DND-41 (cell line): ENCODE data around the gene THSD4.

Source experiments
- ATAC-seq: fragments of 200-7000 bp; cut with Tn5 transposase; 3 replicates; pipeline ENCODE4 v1.9.1; 2021; ENCODE audit warnings: low read depth; ENCODE audit not compliant: insufficient read depth
- DNase-seq: peaks from one replicate; pipeline ENCODE4 v3.0.0-alpha.2; 2020
- H2AFZ ChIP-seq: 2 replicates; pipeline ENCODE4 v1.6.0; 2012; ENCODE audit warnings: low read depth, low read length
- H3K27ac ChIP-seq: 2 replicates; pipeline ENCODE4 v1.5.1; 2012; ENCODE audit warnings: low read length, inconsistent platforms
- H3K27me3 ChIP-seq: fragments of 200-600 bp; sonication (generic); 2 replicates; pipeline ENCODE4 v1.6.0; 2012; ENCODE audit warnings: low read length, mild to moderate bottlenecking, inconsistent platforms; ENCODE audit not compliant: insufficient read depth, poor library complexity
- H3K36me3 ChIP-seq: 2 replicates; pipeline ENCODE4 v1.5.1; 2012; ENCODE audit warnings: low read length, inconsistent platforms; ENCODE audit not compliant: insufficient read depth
- H3K4me1 ChIP-seq: 2 replicates; pipeline ENCODE4 v1.5.1; 2012; ENCODE audit warnings: mild to moderate bottlenecking, low read length; ENCODE audit not compliant: insufficient read depth
- H3K4me2 ChIP-seq: 2 replicates; pipeline ENCODE4 v1.6.0; 2012; ENCODE audit warnings: mild to moderate bottlenecking, moderate library complexity, low read length, inconsistent platforms; ENCODE audit not compliant: insufficient read depth
- H3K4me3 ChIP-seq, 2 experiments: fragments of 200-600 bp in 1 of 2; shearing (Covaris generic) in 1 of 2; 2 replicates each; pipeline ENCODE4 v1.5.1; 2012 to 2016; ENCODE audit warnings: inconsistent platforms in 2 of 2, low read length in 2 of 2, mild to moderate bottlenecking in 2 of 2, low read depth in 1 of 2, moderate library complexity in 1 of 2
- H3K79me2 ChIP-seq: 2 replicates; pipeline ENCODE4 v1.6.0; 2012; ENCODE audit warnings: low read length, inconsistent platforms; ENCODE audit not compliant: insufficient read depth
- H3K9ac ChIP-seq: 2 replicates; pipeline ENCODE4 v1.6.0; 2012; ENCODE audit warnings: low read depth, mild to moderate bottlenecking, inconsistent platforms, low read length, moderate library complexity
- H3K9me3 ChIP-seq: 2 replicates; pipeline ENCODE4 v1.5.1; 2012; ENCODE audit warnings: low read length, moderate library complexity, mild to moderate bottlenecking, inconsistent platforms; ENCODE audit not compliant: insufficient read depth, severe bottlenecking
- H4K20me1 ChIP-seq: 2 replicates; pipeline ENCODE4 v1.6.0; 2012; ENCODE audit warnings: low read length; ENCODE audit not compliant: insufficient read depth
- EZH2 ChIP-seq: IDR thresholded peaks from 3 replicates; pipeline ENCODE4 v1.6.1; 2012; ENCODE audit warnings: borderline replicate concordance, low read depth, mild to moderate bottlenecking, moderate library complexity, low read length, inconsistent platforms; ENCODE audit not compliant: severe bottlenecking
- TF ChIP-seq, protein P1 (sequence below): IDR thresholded peaks from 2 replicates; pipeline ENCODE4 v1.5.1; 2012; ENCODE audit warnings: borderline replicate concordance, low read length, moderate library complexity, mild to moderate bottlenecking; ENCODE audit not compliant: poor library complexity, severe bottlenecking; ENCODE audit errors: extremely low read depth

THSD4 gene

GRCh38 chr15:71128939-71129562 lies 13.8 kb downstream of the THSD4 start:
- H3K79me2 ChIP-seq, result no peaks in the 10 kb centered on the region
- TF ChIP-seq, protein P1, sequence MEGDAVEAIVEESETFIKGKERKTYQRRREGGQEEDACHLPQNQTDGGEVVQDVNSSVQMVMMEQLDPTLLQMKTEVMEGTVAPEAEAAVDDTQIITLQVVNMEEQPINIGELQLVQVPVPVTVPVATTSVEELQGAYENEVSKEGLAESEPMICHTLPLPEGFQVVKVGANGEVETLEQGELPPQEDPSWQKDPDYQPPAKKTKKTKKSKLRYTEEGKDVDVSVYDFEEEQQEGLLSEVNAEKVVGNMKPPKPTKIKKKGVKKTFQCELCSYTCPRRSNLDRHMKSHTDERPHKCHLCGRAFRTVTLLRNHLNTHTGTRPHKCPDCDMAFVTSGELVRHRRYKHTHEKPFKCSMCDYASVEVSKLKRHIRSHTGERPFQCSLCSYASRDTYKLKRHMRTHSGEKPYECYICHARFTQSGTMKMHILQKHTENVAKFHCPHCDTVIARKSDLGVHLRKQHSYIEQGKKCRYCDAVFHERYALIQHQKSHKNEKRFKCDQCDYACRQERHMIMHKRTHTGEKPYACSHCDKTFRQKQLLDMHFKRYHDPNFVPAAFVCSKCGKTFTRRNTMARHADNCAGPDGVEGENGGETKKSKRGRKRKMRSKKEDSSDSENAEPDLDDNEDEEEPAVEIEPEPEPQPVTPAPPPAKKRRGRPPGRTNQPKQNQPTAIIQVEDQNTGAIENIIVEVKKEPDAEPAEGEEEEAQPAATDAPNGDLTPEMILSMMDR, result no peak

DNA sequence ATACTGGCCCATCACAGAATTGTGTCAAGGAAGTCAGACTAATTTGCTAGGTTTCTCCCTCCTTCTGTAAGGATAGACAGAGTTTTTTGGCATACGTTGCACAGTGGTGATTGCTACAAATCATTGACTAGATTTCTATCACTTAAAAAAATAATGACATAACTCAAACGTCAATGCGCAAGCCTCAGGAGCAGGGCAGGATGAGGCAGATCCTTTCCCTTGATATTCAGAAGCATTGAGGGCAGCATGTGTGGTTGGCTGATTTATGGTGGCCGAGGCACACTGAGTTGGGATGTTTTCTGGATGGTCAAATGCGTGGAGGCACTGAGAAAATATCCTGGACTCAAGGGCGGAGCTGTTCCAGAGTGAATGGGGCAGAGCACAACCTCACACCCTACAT lies 14.4 kb downstream of the THSD4 start:
- no peak for TF ChIP-seq EZH2
- TF ChIP-seq, protein P1, result no peak
- H3K27ac ChIP-seq, result no peak overlapping the region

More at GRCh38 chr15:71128939-71129562, 13.8 kb downstream of the THSD4 start:
- Histone ChIP-seq H3K4me1 (no peaks in the 10 kb centered on the region), H3K27ac (no peak overlapping the region), H3K36me3 (no peaks in the 10 kb centered on the region), H4K20me1 (no peaks in the 10 kb centered on the region), H3K9me3 (no peaks in the 10 kb centered on the region), H3K4me3 (no peak overlapping the region), H3K27me3 (no peaks in the 10 kb centered on the region), H3K4me2 (no peak overlapping the region), H3K9ac (no peak overlapping the region), H2AFZ (no peak overlapping the region)
- ATAC-seq (no peak), DNase-seq (no peak)

GRCh38 chr15:71131601-71132362 lies 16.5 kb downstream of the THSD4 start:
- Histone ChIP-seq H3K27ac (no peak overlapping the region), H3K9me3 (no peaks in the 10 kb centered on the region), H3K4me1 (no peaks in the 10 kb centered on the region), H3K4me2 (no peak overlapping the region), H3K27me3 (no peaks in the 10 kb centered on the region), H3K36me3 (no peaks in the 10 kb centered on the region), H2AFZ (no peak overlapping the region), H4K20me1 (no peaks in the 10 kb centered on the region), H3K79me2 (no peaks in the 10 kb centered on the region), H3K4me3 (no peak overlapping the region), H3K9ac (no peak overlapping the region)
- no peak for ATAC-seq
- no peak for TF ChIP-seq EZH2
- TF ChIP-seq, protein P1, result no peak
- no peak for DNase-seq

More for the DNA sequence above, 14.4 kb downstream of the THSD4 start:
- H3K79me2 ChIP-seq, result no peaks in the 10 kb centered on the region
- no peaks in the 10 kb centered on the region for H3K9me3 ChIP-seq
- H2AFZ ChIP-seq, result no peak overlapping the region
- H3K27me3 ChIP-seq, result no peaks in the 10 kb centered on the region
- H3K9ac ChIP-seq, result no peak overlapping the region
- no peaks in the 10 kb centered on the region for H4K20me1 ChIP-seq
- H3K4me2 ChIP-seq, result no peak overlapping the region
- no peak for DNase-seq
- H3K36me3 ChIP-seq, result no peaks in the 10 kb centered on the region
- no peak overlapping the region for H3K4me3 ChIP-seq
- no peaks in the 10 kb centered on the region for H3K4me1 ChIP-seq
- ATAC-seq, result no peak
